Effector CD4-positive, alpha-beta T cell (primary cell): ENCODE results near the gene EFCAB11.

Source experiments
- DNase-seq: peaks from one replicate; pipeline ENCODE4 v3.0.0-alpha.2; 2020

Gene EFCAB11

DNA sequence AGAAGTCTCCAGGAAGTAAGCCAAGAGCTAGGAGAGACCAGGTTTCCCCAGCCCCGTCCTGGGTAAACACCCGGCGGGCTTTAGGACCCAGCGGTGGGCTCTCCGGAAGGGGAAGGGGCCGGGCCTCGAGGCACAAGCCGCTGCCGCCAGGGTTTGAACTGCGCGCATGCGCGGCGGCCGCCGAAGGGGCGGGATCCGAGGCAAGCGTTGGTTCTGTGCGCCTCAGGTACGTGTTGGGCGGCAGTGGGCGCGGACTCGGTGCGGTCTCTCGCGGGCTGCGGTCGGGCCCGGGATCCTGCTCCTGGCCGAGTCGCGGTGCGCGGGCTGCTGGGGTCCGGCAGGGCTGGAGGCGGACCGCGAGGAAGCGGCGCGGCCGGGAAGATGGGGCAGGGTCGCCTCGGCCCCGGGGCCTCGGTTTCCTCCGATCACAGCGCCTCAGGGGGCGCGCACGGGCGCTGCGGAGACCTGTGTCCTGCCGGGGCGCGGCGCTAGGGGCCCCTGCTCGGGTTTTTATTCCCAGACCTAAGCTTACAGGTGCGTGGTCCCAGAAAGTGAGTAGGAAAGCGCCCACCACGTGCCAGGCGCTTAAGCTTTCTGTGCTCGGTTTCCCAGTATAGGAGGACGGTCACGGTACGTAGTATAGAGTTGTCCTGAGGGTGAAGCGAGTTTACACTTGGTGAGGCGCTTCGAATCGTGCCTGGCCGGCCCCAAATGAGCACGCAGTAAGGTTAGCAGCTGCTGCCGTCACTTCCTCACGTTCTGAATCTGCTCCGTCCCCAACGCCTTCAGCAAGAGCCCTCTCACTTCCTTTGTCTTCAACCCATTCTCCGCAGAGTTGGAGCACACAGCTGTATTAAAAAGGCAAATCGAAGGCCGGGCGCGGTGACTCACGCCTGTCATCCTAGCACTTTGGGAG is 1.5 kb upstream of the EFCAB11 start, which contains the start of gene TDP1:
Gene TDP1 (plus strand): TSS at position 183 of the 916 bp plus-strand sequence. CDS start 7,188 bp downstream, outside the sequence.
- peak; percentile 98 for DNase-seq

GRCh38 chr14:89955022-89955744 is 653 bp upstream of the EFCAB11 start:
- DNase-seq: no peak

DNA sequence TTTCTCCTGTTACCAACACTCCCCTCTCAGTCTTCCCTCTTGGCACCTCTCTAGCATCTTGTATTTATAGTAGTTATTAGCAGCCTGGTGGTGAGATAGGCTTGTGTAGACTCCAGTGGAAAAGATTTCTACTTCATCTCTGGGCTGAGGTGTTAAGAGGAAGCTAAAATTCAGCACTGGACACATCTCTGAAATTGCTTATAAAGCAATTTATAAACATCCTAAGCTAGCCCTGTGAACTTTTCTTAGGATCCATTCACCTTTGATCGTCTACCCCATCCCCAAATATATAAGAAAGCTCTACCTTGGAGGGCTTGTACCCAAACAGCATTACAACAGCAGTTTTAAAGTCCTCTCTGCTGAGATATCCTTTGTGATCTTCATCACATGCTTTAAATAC is 928 bp downstream of the EFCAB11 start:
- DNase-seq: no peak

GRCh38 chr14:89952576-89952975 is 2.0 kb downstream of the EFCAB11 start:
- no peak for DNase-seq

DNA sequence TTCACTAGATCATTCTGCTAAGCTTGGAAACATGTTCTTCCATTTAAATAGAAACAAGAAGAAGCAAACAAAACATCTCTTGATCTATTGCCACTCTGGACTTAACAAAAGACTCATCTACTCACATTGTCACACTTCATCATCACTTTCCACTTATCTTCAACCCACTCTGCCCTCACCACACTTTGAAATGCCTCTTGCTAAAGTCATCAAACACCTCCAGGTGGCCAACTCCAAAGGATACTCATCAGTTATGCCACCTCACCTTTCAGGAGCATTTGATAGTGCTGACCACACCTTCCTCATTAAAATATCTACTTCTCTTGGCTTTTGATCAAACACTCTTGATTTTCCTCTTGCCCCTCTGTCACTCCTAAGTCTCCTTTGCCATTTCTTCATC is 7.2 kb downstream of the EFCAB11 start:
- no peak for DNase-seq

DNA sequence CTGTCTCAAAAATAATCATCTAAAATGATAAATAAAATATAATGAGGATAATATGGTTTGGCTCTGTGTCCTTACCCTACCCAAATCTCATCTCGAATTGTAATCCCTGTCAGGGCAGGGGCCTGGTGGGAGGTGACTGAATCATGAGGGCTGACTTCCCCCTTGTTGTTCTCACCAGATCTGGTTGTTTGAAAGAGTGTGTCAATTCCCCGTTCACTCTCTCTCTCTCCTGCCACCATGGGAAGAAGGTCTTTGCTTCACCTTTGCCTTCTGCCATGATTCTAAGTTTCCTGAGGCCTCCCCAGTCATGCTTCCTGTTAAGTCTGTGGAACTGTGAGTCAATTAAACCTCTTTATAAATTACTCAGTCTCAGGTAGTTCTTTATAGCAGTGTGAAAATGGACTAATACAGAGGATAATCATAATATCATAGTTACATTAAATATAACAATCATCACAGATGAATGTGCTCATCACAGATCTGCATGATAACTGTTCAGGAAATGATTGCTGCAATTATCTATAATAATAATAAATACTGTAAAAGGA is 12.6 kb downstream of the EFCAB11 start:
- no peak for DNase-seq

- no peak for DNase-seq
These were observed 17.8 kb downstream of the EFCAB11 start for GRCh38 chr14:89936654-89937185.

GRCh38 chr14:89933002-89933401 is 21.5 kb downstream of the EFCAB11 start:
- DNase-seq: no peak

DNA sequence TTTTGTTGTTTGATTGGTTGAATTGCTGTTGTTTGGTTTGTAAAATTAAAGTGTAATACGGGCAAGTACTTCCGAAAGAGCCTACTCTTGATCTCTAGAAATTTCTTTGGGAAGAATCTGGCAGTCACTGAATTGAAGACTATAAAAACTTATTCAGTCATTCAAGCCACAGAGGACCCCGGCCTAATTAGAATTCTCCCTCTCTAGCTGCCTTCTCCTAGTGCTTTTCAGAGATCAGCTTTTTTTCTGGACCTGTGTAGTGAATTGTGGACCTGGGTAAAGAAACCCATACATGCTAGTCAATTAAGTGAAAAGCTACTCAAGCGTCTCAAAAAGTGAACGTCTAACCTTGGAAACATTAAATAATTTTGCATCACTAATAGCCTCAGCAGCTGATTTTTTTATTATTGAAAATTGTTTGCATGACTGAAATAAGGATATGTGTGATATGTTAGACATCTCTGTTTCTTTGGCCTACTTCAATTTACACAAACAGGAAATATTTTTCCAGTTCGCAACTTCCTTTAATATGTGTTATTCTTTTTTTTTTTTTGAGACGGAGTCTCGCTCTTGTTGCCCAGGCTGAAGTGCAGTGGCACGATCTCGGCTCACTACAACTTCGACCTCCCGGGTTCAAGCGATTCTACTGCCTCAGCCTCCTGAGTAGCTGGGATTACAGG is 27.2 kb downstream of the EFCAB11 start:
- DNase-seq: no peak

DNA sequence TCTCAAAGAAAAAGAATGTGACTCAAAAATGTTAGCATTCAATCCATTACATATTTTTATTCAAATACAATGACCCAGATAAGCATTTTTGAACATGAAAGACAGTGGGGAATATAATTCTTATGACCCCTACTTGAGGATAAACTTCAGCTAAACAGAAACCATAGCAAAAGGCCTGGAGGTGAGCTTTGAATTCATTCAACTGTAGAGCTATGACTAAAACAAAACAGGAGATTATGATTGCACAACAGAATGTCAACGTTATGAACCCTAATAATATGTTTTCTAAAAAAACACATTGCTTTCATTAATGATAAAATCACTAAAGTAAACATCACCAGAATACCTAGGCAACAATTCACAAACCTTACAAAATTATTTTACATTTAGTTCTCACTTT is 27.8 kb downstream of the EFCAB11 start:
- no peak for DNase-seq

GRCh38 chr14:89924268-89924667 is 30.3 kb downstream of the EFCAB11 start:
- DNase-seq: no peak

DNA sequence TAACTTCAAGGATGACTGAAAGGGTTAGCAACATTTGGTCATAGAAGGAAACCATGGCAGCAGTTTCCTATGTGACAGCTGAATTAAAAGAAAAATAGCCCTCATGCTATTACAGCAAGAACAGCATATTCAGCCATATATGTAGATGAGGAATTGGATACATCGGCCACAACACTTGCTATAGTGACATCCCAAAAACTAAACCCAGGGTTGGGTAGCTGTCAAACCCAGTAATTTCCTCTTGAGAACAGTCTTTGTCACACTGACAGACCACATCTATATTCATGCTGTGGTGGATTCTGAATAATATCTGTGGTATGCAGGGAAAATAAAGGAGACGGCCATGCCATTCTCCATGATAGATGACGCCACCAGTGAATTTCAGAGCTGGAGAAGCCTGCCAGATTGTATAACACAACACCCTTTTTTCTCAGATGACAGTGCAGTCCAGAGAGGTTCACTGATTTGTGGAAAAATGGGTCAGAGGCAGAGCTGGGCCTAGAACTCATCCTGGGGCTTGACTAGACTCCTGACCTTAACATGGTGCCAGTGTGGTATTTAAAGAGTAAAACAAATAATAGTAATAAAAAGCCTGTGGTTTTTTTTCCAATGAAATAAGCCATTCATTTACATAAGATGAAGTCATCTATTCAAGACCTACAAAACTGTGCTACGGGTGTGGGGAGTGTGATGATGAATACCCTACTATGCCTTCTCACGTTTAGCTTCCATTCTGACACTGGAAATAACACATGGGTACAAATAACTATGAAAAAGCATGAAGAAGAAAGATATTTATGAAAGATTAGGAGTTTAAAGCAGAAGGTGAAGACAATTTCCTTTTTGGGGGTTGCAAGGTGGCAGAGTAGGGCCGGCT is 32.3 kb downstream of the EFCAB11 start:
- DNase-seq: no peak

- DNase-seq: no peak
These were observed 33.2 kb downstream of the EFCAB11 start for GRCh38 chr14:89921346-89921745.

DNA sequence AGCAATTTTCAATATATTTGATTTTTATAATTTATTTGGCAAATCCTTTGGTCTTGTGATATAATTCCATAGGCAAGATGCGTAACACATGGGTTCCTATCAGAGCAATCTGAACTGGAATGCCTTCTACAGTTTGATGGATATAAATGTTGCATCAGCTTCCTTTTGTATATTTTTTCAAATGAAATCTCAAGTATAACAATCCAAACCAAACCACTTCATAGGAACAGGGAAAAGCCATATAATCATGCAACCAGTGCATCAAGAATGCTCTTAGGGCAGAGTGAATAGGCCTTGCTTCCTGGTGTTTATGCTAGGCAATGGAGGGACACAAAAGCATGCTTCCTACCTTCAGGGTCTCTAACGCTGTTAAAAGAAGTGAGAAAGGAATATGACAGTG is 34.5 kb downstream of the EFCAB11 start:
- no peak for DNase-seq

GRCh38 chr14:89918721-89919120 is 35.8 kb downstream of the EFCAB11 start:
- DNase-seq: no peak

- DNase-seq: peak; percentile 32
These were observed 39.2 kb downstream of the EFCAB11 start for GRCh38 chr14:89915114-89915878.

GRCh38 chr14:89912667-89913211 is 41.8 kb downstream of the EFCAB11 start:
- DNase-seq: no peak

DNA sequence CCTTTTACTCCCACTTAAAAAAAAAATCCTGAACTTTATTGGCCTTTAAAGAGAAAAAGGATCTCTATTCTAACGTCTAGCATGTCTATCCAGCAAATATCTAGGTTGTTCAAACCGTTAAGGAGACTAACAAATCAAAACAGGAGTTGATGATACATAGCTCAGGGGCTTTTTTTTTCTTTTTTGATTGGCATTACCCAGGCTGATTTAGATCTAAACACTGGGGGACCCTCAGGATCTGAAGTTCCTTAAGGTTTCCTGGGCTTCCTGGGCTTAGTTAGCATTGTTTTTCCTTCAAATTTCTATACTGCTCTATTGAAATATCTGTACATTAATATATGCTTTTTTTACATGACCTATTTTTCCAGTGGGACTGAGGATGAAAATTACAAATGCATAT is 42.3 kb downstream of the EFCAB11 start:
- DNase-seq: no peak

DNA sequence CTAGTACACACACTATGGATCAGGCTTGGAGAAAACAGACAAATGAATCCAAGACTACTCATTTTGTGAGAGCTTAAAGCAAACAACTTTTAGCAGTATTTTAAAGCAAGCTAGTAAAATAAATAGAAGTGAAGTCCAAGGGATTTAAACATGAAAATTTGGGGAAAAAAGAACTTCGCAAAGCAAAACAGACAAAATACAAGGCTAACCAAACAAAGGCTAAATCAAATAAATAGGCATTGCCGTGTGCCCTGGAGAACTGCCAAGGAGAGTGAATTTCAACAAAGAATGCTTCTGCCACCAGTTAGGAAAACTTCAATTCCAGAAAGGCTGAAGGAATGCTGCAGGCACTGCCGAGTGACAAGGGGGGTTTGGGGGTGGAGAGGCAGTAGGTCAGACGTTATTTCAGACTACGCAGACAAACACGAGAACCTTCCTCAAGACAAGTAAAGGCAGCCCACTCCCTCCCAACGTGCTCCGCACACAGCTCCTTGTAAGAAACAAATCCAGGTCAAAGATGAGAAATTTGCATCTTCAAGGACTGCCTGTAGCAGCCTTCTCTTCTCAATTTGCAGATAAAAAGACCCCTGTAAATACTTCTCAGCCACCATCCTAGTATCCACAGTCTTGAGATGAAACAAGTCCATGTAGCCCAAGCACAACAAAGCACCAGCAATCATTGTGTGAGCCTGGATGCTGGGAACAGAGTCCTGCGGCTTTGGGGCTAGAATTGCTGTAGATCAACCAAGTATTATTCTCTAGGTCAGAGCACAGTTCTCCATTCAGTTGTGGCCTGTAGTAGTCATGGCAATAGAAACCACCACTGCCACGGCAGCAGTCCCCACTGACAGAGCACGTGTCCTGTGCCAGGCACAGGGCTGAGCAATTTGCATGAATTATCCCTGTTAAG is 43.3 kb downstream of the EFCAB11 start:
- DNase-seq: no peak

- DNase-seq: no peak
These were observed 43.9 kb downstream of the EFCAB11 start for GRCh38 chr14:89910691-89911009.
